Stimulated activated CD8-positive, alpha-beta memory T cell treated with anti-CD3 and anti-CD28 coated beads, Interleukin-2, amount 100 ng/mL, for 48 hours (primary cell): ENCODE results near the gene SMPDL3A.

Experiments used
- DNase-seq, 2 donors: peaks; one replicate each; pipeline ENCODE4 v3.0.0-alpha.2; 2020; ENCODE audit warnings: low read depth in 2 of 2

SMPDL3A gene

GRCh38 chr6:122804962-122805485, 16.0 kb downstream of the SMPDL3A start:
- no peak for DNase-seq

GRCh38 chr6:122806291-122806690, 17.2 kb downstream of the SMPDL3A start:
- no peak for DNase-seq

GRCh38 chr6:122808121-122808885, 19.2 kb downstream of the SMPDL3A start:
- no peak for DNase-seq

- DNase-seq: no peak
Observed at GRCh38 chr6:122809001-122809400, 19.9 kb downstream of the SMPDL3A start.

- DNase-seq: no peak
Observed at GRCh38 chr6:122809691-122810090, 20.6 kb downstream of the SMPDL3A start.

- no peak for DNase-seq
Observed at GRCh38 chr6:122810189-122810588, 21.1 kb downstream of the SMPDL3A start.

GRCh38 chr6:122817358-122817757, 28.3 kb downstream of the SMPDL3A start:
- no peak for DNase-seq

- DNase-seq: no peak
Observed at GRCh38 chr6:122817766-122818165, 28.7 kb downstream of the SMPDL3A start.

GRCh38 chr6:122818866-122819265, 29.8 kb downstream of the SMPDL3A start:
- no peak for DNase-seq

- DNase-seq: no peak
Observed at GRCh38 chr6:122821095-122821494, 32.0 kb downstream of the SMPDL3A start.

- DNase-seq: no peak
Observed at GRCh38 chr6:122825163-122825562, 36.1 kb downstream of the SMPDL3A start.

GRCh38 chr6:122829456-122829855, 40.4 kb downstream of the SMPDL3A start:
- no peak for DNase-seq

- DNase-seq: no peak
Observed at GRCh38 chr6:122831511-122831910, 42.5 kb downstream of the SMPDL3A start.

GRCh38 chr6:122832459-122832858, 43.4 kb downstream of the SMPDL3A start:
- DNase-seq: no peak

GRCh38 chr6:122833021-122833491, 44.0 kb downstream of the SMPDL3A start:
- no peak for DNase-seq

- DNase-seq: no peak
Observed at GRCh38 chr6:122838060-122838780, 49.2 kb downstream of the SMPDL3A start.

GRCh38 chr6:122839472-122839871, 50.4 kb downstream of the SMPDL3A start:
- DNase-seq: peak; percentile 12 to 15

- DNase-seq: no peak
Observed at GRCh38 chr6:122839906-122840305, 50.8 kb downstream of the SMPDL3A start.

- DNase-seq: no peak
Observed at GRCh38 chr6:122845464-122845863, 56.4 kb downstream of the SMPDL3A start.

- no peak for DNase-seq
Observed at GRCh38 chr6:122845916-122846612, 57.0 kb downstream of the SMPDL3A start.

GRCh38 chr6:122853259-122853995, 64.4 kb downstream of the SMPDL3A start:
- no peak for DNase-seq
